ENCODE data around the gene SLC6A20.
"Not testable (repeated sequence)": the region's sequence is repeated elsewhere in the genome, so short reads cannot be mapped to it uniquely, and the experiment has no call there.

The SLC6A20 gene

DNA sequence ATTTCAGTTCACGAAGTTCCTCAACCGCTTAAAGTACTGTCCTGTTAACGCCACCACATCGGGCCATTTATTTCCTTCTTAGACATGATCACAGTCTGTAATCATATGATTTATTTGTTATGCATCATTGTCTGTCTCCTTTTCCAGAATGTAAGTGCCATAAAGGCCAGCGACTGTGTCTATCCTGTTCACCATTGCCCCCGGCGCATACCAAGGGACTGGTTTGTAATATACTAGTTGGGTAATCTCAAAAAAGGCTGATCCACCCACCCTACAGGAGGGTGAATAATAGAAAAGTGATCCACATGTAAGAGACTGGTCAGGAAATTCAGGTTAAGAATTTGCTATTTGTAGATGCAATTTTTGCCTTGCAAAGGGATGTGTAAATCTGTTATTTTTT, 41.9 kb downstream of the SLC6A20 start:
- DNase-seq, result no peak

- no peak for DNase-seq
Observed at GRCh38 chr3:45753095-45753494, 43.2 kb downstream of the SLC6A20 start.

GRCh38 chr3:45751537-45752242, 44.6 kb downstream of the SLC6A20 start:
- no peak for DNase-seq

DNA sequence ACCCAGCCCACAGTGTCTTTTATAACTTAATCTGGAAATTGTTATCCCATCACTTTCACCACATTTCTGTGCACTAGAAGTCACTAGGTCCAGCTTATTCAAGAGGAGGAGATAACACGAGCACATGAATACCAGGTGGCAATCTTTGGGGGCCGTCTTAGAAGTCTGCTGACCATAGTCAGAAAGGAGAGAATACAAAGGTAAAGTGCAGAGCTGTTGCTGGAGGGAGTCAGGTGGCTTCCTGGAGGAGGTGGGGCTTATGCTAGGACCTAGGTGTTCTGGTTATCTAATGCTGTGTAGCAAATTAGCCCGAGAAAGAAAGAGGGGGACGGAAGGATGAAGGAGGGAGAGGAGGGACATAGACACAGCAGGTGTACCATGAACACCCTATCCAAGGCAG, 46.5 kb downstream of the SLC6A20 start:
- no peak for DNase-seq

DNA sequence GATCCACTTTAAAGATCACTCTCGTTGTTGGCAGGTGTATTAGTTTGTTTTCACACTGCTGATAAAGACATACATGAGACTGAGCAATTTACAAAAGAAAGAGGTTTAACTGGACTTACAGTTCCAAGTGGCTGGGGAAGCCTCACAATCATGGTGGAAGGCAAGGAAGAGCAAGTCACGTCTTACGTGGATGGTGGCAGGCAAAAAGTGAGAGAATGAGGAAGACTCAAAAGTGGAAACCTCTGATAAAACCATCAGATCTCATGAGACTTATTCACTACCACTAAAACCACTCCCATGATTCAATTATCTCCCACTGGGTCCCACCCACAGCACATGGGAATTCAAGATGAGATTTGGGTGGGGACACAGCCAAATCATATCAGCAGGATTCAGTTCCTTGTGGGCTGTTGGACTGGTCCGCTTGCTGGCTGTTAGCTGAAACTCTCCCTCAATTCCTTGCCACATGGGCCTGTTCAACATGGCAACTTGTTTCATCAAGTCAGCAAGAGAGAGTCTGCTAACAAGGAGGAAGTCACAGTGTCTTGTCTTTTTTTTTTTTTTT, 47.2 kb downstream of the SLC6A20 start:
- not testable (repeated sequence) for DNase-seq

- DNase-seq, result no peak
Observed at GRCh38 chr3:45748068-45748467, 48.3 kb downstream of the SLC6A20 start.

DNA sequence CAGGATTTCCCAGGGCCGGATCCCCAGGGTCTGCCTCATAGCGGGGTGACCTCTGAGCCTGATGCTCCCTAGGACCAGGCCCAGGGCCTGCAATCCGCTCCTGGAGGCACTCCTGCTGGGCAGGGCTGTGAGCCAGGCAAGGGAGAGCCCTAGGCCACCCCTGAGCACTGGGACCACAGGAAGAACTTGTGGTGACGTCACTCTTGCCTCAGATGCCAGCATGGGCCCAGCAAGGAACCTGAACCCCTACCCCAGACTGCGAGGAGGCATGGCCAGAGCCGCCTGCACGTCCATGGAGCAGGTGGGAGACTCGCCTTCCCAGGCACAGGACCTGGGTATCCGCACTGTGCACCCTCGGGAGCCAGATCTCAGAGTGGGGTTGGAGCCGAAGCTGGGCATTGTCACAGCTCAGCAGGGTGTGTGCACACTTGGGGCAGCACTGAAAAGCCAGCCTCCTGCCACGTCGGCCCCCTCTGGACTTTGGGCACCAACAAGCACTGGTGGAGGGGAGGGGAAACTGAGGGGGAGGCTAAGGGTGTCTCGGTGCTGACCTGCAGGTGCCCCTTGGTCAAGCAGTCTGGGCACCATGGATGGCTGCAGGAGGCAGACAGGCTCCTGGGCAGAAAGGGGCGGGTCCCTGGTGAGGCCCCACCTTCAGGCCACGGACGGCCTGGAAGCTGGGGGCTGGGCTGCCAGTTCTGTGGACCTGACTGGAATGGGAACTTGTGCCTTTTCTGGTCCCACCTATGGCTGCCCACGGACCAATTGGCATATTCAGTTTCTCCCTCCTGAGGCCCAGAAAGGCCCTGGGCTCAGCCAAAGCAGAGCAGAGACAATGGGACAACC, 49.3 kb downstream of the SLC6A20 start:
- DNase-seq, result no peak

GRCh38 chr3:45746165-45746776, 50.1 kb downstream of the SLC6A20 start:
- no peak for DNase-seq

DNA sequence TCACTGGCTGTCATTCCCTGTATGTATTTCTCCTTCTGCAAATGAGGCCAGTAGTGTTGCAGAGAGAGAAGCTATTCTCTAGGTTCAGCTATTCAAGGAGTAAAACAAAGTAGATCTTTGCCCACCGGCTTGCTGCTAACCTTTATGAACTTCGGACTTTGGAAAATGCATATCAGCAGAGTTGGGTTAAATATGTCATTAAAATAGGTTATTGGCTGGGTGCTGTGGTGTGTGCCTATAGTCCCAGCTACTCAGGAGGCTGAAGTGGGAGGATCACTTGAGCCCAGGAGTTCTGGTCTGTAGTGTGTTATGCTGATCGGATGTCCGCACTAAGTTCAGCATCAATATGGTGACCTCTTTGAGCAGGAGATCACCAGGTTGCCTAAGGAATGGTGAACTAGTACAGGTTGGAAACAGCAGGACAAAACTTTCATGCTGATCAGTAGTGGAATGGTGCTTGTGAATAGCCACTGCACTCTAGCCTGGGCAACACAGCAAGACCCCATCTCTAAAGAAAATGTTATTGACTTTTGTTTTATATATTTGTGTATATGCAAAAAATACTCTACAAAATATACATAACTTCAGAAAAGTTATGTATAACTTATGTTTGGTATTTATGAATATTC, 53.8 kb downstream of the SLC6A20 start:
- DNase-seq, result no peak

- DNase-seq, result no peak
Observed at GRCh38 chr3:45741742-45742460, 54.4 kb downstream of the SLC6A20 start.

GRCh38 chr3:45741247-45741646, 55.1 kb downstream of the SLC6A20 start:
- DNase-seq, result no peak

DNA sequence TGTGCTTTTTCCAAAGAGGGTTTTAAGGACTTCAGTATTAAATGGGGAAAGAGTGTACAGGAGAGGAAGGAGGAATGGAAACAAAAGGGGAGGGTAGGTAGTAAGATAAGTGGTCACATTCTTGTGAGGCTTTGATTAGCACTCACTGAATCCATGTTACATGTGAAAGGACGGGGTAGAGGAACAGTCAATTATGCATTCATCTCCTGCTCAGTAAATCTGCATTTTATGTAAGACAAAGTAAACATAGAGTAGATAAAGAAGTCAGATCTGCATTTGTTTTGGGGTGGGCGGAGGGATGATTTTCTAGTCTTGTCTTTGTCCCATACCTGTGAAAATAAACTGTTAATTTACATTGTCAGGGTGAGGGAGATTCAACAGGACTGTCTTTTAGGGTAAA, 56.3 kb downstream of the SLC6A20 start:
- DNase-seq, result no peak

GRCh38 chr3:45737234-45737633, 59.1 kb downstream of the SLC6A20 start:
- no peak for DNase-seq

DNA sequence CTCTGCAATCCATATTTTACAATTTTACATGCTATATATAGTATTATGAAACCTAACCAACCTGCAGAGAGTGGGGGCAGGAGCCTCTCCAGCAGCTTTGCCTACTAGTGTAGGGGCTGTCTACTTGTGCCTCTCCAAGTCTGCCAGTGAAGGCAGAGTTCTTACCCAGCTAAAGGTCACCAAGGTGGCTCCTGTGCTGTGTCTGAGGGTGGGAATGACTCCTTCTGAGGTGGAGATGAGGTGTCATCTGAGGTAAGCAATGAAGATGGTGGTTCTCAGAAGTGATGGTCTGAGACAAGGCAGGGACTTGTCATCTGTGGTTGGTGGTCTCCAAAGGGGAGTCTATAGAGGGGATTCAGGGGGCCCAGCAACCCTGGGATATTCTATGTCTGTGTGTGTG, 59.6 kb downstream of the SLC6A20 start:
- DNase-seq, result no peak

DNA sequence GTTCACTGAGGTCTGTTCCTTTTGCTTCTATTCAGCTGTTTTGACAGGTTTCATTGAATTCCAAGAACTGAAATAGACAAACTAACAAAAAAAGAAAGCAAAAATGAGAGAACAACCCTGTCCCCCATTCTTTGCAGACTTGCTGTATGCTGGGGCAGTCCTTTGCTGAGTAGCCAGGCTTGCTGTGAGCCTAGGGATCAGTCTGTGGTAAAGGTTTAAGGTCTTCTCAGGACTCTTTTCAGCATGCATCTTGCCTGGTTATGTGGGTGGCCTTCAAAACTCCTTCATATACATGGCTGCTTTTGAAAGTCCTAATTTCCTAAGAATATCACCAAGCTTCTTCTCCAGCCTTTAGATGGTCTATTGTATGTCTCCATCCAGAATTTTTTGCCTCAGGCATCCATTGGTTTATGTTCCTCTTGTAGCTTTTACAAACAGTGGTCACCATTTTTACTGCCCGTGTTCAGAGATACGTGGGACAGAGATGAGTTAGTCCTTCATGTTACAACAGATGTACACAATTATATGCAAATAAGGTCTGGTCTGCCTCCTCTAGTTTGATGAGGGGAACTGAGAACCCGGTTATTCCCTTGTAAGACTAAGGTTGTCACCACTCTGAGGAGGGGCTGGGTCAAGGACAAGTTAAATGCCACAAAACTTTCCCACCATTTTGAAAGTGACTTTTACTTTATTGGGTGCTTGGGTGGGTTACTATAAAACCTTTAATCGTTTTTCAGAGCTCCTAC, 65.8 kb downstream of the SLC6A20 start:
- no peak for DNase-seq

- DNase-seq, result no peak
Observed at GRCh38 chr3:45729614-45730013, 66.7 kb downstream of the SLC6A20 start.

DNA sequence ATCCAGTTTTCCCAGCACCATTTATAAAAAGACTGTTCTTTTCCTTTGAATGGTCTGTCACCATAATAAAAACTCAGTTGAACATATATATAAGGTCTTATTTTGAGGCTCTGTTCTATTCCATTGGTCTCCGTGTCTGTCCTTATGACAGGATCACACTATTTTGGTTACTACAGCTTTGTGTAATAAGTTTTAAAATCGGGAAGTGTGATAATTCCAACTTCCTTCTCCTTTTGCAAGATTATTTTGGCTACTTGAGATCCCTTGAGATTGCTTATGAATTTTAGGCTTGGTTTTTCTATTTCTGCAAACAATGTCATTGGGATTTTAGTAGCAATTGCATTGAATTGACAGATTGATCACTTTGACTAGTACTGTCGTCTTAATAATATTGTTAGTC, 71.4 kb downstream of the SLC6A20 start:
- DNase-seq, result no peak

- DNase-seq, result no peak
Observed at GRCh38 chr3:45719655-45720487, 76.5 kb downstream of the SLC6A20 start.

DNA sequence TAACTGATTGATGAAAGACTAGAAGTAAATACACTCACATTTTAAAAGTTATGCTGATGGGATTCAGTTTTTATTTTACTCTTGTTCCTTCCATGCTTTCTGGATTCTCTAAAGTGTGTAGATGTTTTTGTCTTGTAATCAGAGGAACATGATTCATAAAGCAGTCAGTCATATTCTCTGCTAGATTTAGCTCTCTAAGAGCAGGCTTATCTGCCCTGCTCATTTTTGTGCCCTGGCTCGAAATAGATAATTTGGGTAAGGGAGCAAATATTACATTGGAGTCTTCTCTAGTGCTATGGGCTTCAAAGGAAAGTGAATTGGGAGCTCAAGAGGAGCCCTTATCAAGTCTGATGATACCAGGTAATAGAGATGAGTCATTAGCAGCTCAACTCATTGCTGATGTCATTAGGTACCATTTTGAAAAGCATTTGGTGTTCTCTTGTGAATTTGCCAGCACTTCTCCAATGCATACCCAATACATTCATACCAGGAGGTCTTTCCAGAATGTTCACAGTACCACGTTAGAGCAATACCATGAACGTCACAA, 79.5 kb downstream of the SLC6A20 start:
- no peak for DNase-seq

DNA sequence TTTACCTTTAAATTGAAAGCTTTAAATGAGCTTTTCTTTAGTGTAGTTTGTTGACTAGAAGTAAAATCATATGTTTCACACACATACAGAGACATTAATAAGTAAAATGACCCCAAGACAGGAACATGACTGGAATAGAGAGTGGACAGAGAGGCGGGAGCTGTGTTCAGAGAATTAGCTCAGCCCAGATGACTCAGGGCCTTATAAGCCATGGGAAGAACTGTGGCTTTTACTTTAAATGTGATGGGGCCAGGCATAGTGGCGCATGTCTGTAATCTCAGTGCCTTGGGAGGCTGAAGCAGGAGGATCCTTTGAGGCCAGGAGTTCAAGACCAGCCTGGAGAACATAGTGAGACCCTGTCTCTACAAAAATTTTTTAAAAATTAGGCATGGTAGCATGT, 80.4 kb downstream of the SLC6A20 start:
- no peak for DNase-seq

Data from NCI-H2171 (cell line).